Mucosa of descending colon (tissue), 3 donors: ENCODE results near the gene STEAP1. TPM values are rescaled to one million over a fixed set of nuclear protein-coding genes. Genes with fewer than 3 reads are reported as not detected.

Experiments used
- ATAC-seq: fragments of 200-7000 bp; cut with Tn5 transposase; one replicate; pipeline ENCODE4 v1.9.1; 2020; ENCODE audit warnings: mild to moderate bottlenecking, moderate library complexity
- DNase-seq, 3 donors: peaks; one replicate each; pipeline ENCODE4 v3.0.0-alpha.2; 2020
- H3K36me3 ChIP-seq: fragments of 200-600 bp; one replicate; pipeline ENCODE4 v1.8.0; 2021; ENCODE audit warnings: low read depth, mild to moderate bottlenecking
- H3K4me1 ChIP-seq: fragments of 200-600 bp; one replicate; pipeline ENCODE4 v1.8.0; 2021; ENCODE audit warnings: low read depth, mild to moderate bottlenecking
- H3K4me3 ChIP-seq: fragments of 200-600 bp; one replicate; pipeline ENCODE4 v1.8.0; 2021; ENCODE audit warnings: mild to moderate bottlenecking
- H3K9me3 ChIP-seq: fragments of 200-600 bp; one replicate; pipeline ENCODE4 v1.8.0; 2021; ENCODE audit warnings: mild to moderate bottlenecking
- intact Hi-C, 2 donors: fragments of 100-400 bp; cut with DNase I in 1 of 2; cut with micrococcal nuclease in 1 of 2; formaldehyde crosslinking; loops; one replicate each; pipeline versions ENCODE4 v1.11.0 to v1.11.1; 2022; cut with DNase I, micrococcal nuclease
- total RNA-seq, 3 donors: library from RNA; stranded (reverse); fragmentation: NEBNext Ultra II Directional in 2 of 3; extraction: Animal tissue kit (Norgen Biotek cat#: 25700) in 2 of 3; gene quantifications; one replicate each; pipeline versions ENCODE4 v1.2.1 to v1.2.4, GENCODE V29; 2021 to 2023
- TF ChIP-seq, protein P1 (sequence below): fragments of 200-600 bp; IDR thresholded peaks from one replicate; pipeline ENCODE4 v1.8.0; 2022; ENCODE audit warnings: antibody characterized with exemption, mild to moderate bottlenecking
- donor health status: DM: no; HTN: no; CAD: no; lungs with moderate emphysema.
- donor health status: DM: no; HTN: no; CAD: no.
- donor health status: DM: no; HTN: yes; CAD: no.

Gene STEAP1
- total RNA-seq, 3 donors from 2014 or later, result 15.9 to 24.6 (median 24.5) TPM

DNA sequence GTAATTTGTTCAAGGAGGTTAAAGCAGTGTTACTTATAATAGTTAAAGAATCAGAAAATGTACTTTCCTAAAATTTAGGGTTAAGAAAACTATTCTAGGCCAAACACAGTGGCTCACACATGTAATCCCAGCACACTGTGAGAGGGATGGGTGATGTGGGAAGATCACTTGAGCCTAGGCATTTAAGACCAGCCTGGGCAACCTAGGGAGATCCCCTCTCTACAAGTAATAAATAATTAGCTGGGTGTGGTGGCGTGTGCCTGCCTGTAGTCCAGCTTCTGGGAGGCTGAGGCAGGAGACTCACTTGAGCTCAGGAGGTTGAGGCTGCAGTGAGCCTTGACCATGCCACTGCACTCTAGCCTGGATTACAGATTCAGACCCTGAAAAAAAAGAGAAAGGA, 53.7 kb downstream of the STEAP1 start:
- no peak for ATAC-seq
- TF ChIP-seq, protein P1, sequence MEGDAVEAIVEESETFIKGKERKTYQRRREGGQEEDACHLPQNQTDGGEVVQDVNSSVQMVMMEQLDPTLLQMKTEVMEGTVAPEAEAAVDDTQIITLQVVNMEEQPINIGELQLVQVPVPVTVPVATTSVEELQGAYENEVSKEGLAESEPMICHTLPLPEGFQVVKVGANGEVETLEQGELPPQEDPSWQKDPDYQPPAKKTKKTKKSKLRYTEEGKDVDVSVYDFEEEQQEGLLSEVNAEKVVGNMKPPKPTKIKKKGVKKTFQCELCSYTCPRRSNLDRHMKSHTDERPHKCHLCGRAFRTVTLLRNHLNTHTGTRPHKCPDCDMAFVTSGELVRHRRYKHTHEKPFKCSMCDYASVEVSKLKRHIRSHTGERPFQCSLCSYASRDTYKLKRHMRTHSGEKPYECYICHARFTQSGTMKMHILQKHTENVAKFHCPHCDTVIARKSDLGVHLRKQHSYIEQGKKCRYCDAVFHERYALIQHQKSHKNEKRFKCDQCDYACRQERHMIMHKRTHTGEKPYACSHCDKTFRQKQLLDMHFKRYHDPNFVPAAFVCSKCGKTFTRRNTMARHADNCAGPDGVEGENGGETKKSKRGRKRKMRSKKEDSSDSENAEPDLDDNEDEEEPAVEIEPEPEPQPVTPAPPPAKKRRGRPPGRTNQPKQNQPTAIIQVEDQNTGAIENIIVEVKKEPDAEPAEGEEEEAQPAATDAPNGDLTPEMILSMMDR, result no peak
- no peaks in the 10 kb centered on the region for H3K4me1 ChIP-seq
- no peak for DNase-seq
- no peaks in the 10 kb centered on the region for H3K9me3 ChIP-seq
- intact Hi-C loops, result no loop called here
- H3K4me3 ChIP-seq, result no peak overlapping the region
- no peaks in the 10 kb centered on the region for H3K36me3 ChIP-seq

DNA sequence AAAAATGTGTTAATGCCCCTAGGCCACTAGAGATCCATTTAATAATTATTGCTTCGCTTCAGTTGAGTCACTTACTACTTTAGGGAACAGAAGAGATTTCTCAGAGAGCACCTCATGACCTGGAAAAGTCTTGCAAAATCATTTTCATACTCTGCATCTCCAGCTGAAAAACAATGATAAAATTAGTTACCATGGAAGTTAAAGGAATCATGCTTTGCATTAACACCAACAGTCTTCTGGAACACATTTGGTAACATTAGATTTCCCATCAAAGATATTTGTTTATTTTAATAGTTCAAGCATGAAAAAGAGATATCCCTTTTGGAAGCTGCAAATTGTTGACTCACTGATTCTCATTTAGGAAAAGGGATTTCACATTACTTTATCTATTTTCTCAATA, 55.5 kb downstream of the STEAP1 start:
- Histone ChIP-seq H3K4me3 (no peak overlapping the region), H3K36me3 (no peaks in the 10 kb centered on the region), H3K9me3 (no peaks in the 10 kb centered on the region), H3K4me1 (no peaks in the 10 kb centered on the region)
- ATAC-seq (no peak), DNase-seq (no peak)
- TF ChIP-seq, protein P1, result no peak
- intact Hi-C loops, result no loop called here

DNA sequence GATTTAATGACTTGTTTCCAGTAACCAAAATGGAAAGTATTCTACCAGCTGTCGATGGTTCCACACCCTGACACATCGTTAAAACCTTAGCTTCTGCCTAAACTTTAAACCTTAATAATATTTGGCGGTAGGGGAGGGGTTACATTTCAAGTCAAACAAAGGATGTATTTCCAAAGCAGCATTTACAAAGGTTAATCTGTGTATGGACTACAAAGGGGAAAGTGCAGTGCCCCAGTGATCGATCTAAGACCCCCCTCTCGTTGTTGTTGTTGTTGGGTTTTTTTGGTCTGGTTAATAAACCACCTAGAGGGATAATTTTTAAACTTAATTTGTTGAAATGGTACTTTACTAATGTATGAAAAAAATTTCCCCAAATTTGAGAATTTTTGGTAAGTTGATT, 56.2 kb downstream of the STEAP1 start:
- H3K9me3 ChIP-seq, result no peaks in the 10 kb centered on the region
- intact Hi-C loops, result no loop called here
- TF ChIP-seq, protein P1, result no peak
- no peak for ATAC-seq
- no peaks in the 10 kb centered on the region for H3K4me1 ChIP-seq
- no peak overlapping the region for H3K4me3 ChIP-seq
- DNase-seq, result no peak
- H3K36me3 ChIP-seq, result no peaks in the 10 kb centered on the region

DNA sequence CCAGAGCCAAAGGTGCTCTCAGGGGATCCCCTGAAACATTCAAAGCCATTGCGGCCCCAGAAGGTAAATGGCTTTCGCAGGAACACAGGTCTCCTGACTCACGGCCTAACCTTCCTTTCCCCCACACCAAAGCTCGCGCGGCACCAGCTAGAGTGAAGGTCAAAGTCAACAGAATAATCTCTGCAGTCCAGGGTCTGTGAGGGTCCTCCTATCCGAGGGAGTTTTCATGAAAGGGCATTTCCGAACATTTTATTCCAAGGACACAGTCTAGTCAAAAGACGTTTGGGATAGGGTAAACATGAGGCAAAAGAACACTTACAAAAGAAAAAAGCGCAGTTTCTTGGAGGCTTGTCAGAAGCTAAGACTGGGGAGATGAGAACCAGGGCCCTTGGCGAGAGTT, 56.7 kb downstream of the STEAP1 start:
- Histone ChIP-seq H3K36me3 (no peaks in the 10 kb centered on the region), H3K4me3 (peak overlapping the region; percentile 61), H3K9me3 (no peaks in the 10 kb centered on the region), H3K4me1 (no peaks in the 10 kb centered on the region)
- TF ChIP-seq, protein P1, result no peak
- DNase-seq (peak; percentile 32 to 51 (median 39)), ATAC-seq (peak; percentile 4)
- intact Hi-C loops, result no loop called here

DNA sequence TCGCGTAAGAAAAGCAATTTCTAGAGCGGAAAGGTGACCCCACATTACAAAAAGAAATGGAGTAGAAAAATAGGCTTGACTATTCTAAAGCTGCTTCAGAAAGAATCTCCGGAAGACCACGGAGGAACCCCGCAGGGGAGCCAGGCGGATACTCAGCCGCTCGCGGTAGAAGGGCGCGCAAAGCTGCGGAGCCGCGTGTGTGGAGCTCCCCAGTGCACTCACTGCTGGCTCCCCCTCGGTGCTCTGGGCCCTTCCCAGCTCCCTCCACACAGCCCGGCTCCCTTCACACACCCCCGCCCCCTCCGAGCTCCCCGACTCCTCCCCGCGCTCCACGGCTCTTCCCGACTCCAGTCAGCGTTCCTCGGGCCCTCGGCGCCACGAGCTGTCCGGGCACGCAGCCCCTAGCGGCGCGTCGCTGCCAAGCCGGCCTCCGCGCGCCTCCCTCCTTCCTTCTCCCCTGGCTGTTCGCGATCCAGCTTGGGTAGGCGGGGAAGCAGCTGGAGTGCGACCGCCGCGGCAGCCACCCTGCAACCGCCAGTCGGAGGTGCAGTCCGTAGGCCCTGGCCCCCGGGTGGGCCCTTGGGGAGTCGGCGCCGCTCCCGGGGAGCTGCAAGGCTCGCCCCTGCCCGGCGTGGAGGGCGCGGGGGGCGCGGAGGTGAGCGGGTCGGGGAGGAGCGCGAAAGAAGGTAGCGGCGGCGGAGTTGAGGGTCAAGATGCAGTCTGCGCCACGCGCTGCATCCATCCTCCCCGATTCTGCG, 57.3 kb downstream of the STEAP1 start, which contains the start of gene STEAP2:
TSS of gene STEAP2 (plus strand) at position 350 of the 758 bp plus-strand sequence. CDS start 13,343 bp downstream, outside the sequence.
- intact Hi-C loops, result no loop called here
- peak within 1 kb of the TSS; percentile 61 for H3K4me3 ChIP-seq
- H3K36me3 ChIP-seq, result no peaks in the 10 kb centered on the region
- no peaks in the 10 kb centered on the region for H3K4me1 ChIP-seq
- peak; percentile 98 for ATAC-seq
- peak; percentile 91 to 94 (median 93) for DNase-seq
- TF ChIP-seq, protein P1, result peak; percentile 81
- no peaks in the 10 kb centered on the region for H3K9me3 ChIP-seq
